ENCODE measurements around the gene RAB3GAP2.
"Not testable (repeated sequence)": the region's sequence is repeated elsewhere in the genome, so short reads cannot be mapped to it uniquely, and the experiment has no call there.

RAB3GAP2 gene

GRCh38 chr1:220119043-220119512 is 153.2 kb downstream of the RAB3GAP2 start:
- in situ Hi-C loops (cut with MboI; ENCODE audit: low pct_unique_long_range_greater_than_20kb, low sequenced_read_pairs): no loop called here
- no peak for DNase-seq

- peak; percentile 30 for DNase-seq
- in situ Hi-C loops (cut with MboI; ENCODE audit: low pct_unique_long_range_greater_than_20kb, low sequenced_read_pairs): no loop called here
These were observed 159.0 kb downstream of the RAB3GAP2 start for GRCh38 chr1:220113136-220113695.

- DNase-seq; in situ Hi-C loops (cut with MboI; ENCODE audit: low pct_unique_long_range_greater_than_20kb, low sequenced_read_pairs): not testable (repeated sequence)
These were observed 159.7 kb downstream of the RAB3GAP2 start for GRCh38 chr1:220112600-220112999.

GRCh38 chr1:220110473-220110872 is 161.8 kb downstream of the RAB3GAP2 start:
- in situ Hi-C loops (cut with MboI; ENCODE audit: low pct_unique_long_range_greater_than_20kb, low sequenced_read_pairs): not testable (repeated sequence)

GRCh38 chr1:220099826-220100225 is 172.4 kb downstream of the RAB3GAP2 start:
- in situ Hi-C loops (cut with MboI; ENCODE audit: low pct_unique_long_range_greater_than_20kb, low sequenced_read_pairs): no loop called here
- DNase-seq: no peak

More at GRCh38 chr1:220110473-220110872, 161.8 kb downstream of the RAB3GAP2 start:
- not testable (repeated sequence) for DNase-seq

Measured in KBM-7 (cell line).